Loucy (cell line): Measurements from ENCODE around the gene TOM1L2.

Source experiments
- H2AFZ ChIP-seq: fragments of 200-600 bp; sonication (generic); 2 replicates; pipeline ENCODE4 v1.6.0; 2016; ENCODE audit warnings: antibody characterized with exemption, mild to moderate bottlenecking, low read length, moderate library complexity
- H3F3A ChIP-seq: fragments of 200-600 bp; 2 replicates; pipeline ENCODE4 v1.6.0; 2016; ENCODE audit warnings: antibody characterized with exemption, low read depth, mild to moderate bottlenecking
- H3K27me3 ChIP-seq: fragments of 200-600 bp; sonication (generic); 2 replicates; pipeline ENCODE4 v1.6.1; 2014; ENCODE audit warnings: low read length, mild to moderate bottlenecking; ENCODE audit not compliant: insufficient read depth, poor library complexity, severe bottlenecking
- H3K36me3 ChIP-seq: fragments of 200-600 bp; sonication (generic); 2 replicates; pipeline ENCODE4 v1.6.1; 2016; ENCODE audit warnings: low read length; ENCODE audit not compliant: insufficient read depth
- H3K4me1 ChIP-seq: fragments of 200-600 bp; sonication (generic); 2 replicates; pipeline ENCODE4 v1.5.1; 2014; ENCODE audit warnings: low read length, mild to moderate bottlenecking; ENCODE audit not compliant: insufficient read depth, poor library complexity, severe bottlenecking
- H3K4me2 ChIP-seq: fragments of 200-600 bp; sonication (generic); 2 replicates; pipeline ENCODE4 v1.6.0; 2014; ENCODE audit warnings: antibody characterized with exemption, low read length, low read depth, mild to moderate bottlenecking; ENCODE audit not compliant: poor library complexity, severe bottlenecking
- H3K4me3 ChIP-seq: fragments of 200-600 bp; sonication (generic); 2 replicates; pipeline ENCODE4 v1.5.1; 2014; ENCODE audit warnings: low read length, mild to moderate bottlenecking, mixed read lengths; ENCODE audit not compliant: poor library complexity, severe bottlenecking
- H3K79me2 ChIP-seq: fragments of 200-600 bp; sonication (generic); 2 replicates; pipeline ENCODE4 v1.6.1; 2014; ENCODE audit warnings: low read length; ENCODE audit not compliant: insufficient read depth
- H3K9ac ChIP-seq: fragments of 200-600 bp; sonication (generic); 2 replicates; pipeline ENCODE4 v1.6.0; 2014; ENCODE audit warnings: mild to moderate bottlenecking, low read depth, low read length, moderate library complexity; ENCODE audit not compliant: poor library complexity, severe bottlenecking
- H3K9me2 ChIP-seq: fragments of 200-600 bp; sonication (generic); replicated peaks from 2 replicates; pipeline ENCODE4 v1.6.1; 2016; ENCODE audit warnings: low read depth, low read length, mixed read lengths
- H3K9me3 ChIP-seq: fragments of 200-600 bp; sonication (generic); 2 replicates; pipeline ENCODE4 v1.6.1; 2014; ENCODE audit warnings: mild to moderate bottlenecking, antibody characterized with exemption, low read length, low read depth; ENCODE audit not compliant: insufficient read depth
- H4K20me1 ChIP-seq: fragments of 200-600 bp; sonication (generic); 2 replicates; pipeline ENCODE4 v1.6.0; 2014; ENCODE audit warnings: antibody characterized with exemption, low read length, mild to moderate bottlenecking; ENCODE audit not compliant: insufficient read depth, poor library complexity, severe bottlenecking
- CTCF ChIP-seq: fragments of 200-600 bp; sonication (generic); conservative IDR thresholded peaks from 2 replicates; pipeline ENCODE4 v1.5.1; 2014; ENCODE audit warnings: mild to moderate bottlenecking, antibody characterized with exemption, low read length
- EZH2phosphoT487 ChIP-seq: fragments of 200-600 bp; IDR thresholded peaks from 2 replicates; pipeline ENCODE4 v1.6.1; 2018; ENCODE audit warnings: antibody characterized with exemption, mild to moderate bottlenecking, moderate library complexity, borderline replicate concordance

The TOM1L2 gene

GRCh38 chr17:17888821-17889220 is 83.4 kb downstream of the TOM1L2 start:
- TF ChIP-seq EZH2phosphoT487 (no peak), CTCF (no peak)
- no peak overlapping the region for H2AFZ ChIP-seq
- H3F3A ChIP-seq = no peaks in the 10 kb centered on the region
- H3K4me2 ChIP-seq = no peak overlapping the region
- H4K20me1 ChIP-seq = no peaks in the 10 kb centered on the region
- no peaks in the 10 kb centered on the region for H3K4me1 ChIP-seq
- no peaks in the 10 kb centered on the region; the same call in 1 of the 2 replicates for H3K36me3 ChIP-seq
- no peaks in the 10 kb centered on the region for H3K9me3 ChIP-seq
- H3K4me3 ChIP-seq = no peak overlapping the region
- no peak overlapping the region for H3K9ac ChIP-seq
- H3K9me2 ChIP-seq = no peaks in the 10 kb centered on the region
- no peaks in the 10 kb centered on the region for H3K79me2 ChIP-seq
- H3K27me3 ChIP-seq = no peaks in the 10 kb centered on the region

DNA sequence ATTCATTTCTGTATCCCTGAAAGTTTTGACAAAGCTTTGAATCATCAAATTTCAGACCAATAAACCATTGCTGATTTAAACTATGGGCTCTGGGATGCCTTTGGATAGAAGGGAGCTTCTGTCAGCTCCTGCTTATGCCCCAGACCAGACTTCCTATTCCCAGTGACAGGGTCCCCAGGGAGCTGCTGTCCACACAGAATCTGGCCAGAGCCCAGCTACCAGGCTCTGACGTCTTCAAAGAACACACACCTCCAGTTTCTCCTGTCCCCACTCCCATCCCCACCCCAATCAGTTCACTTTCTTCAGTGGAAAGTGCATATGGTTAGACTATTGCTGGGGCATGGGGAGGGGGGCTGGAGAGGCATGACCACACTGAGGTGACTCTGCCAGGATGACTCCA is 83.8 kb downstream of the TOM1L2 start:
- no peaks in the 10 kb centered on the region for H3K79me2 ChIP-seq
- no peak overlapping the region for H3K4me2 ChIP-seq
- no peaks in the 10 kb centered on the region for H3K9me3 ChIP-seq
- no peaks in the 10 kb centered on the region for H3K27me3 ChIP-seq
- H4K20me1 ChIP-seq = no peaks in the 10 kb centered on the region
- no peaks in the 10 kb centered on the region; the same call in 1 of the 2 replicates for H3K36me3 ChIP-seq
- H3K9me2 ChIP-seq = no peaks in the 10 kb centered on the region
- H3K4me3 ChIP-seq = no peak overlapping the region
- H2AFZ ChIP-seq = no peak overlapping the region
- H3F3A ChIP-seq = no peaks in the 10 kb centered on the region
- H3K4me1 ChIP-seq = no peaks in the 10 kb centered on the region
- TF ChIP-seq EZH2phosphoT487 (no peak), CTCF (no peak)
- H3K9ac ChIP-seq = no peak overlapping the region

DNA sequence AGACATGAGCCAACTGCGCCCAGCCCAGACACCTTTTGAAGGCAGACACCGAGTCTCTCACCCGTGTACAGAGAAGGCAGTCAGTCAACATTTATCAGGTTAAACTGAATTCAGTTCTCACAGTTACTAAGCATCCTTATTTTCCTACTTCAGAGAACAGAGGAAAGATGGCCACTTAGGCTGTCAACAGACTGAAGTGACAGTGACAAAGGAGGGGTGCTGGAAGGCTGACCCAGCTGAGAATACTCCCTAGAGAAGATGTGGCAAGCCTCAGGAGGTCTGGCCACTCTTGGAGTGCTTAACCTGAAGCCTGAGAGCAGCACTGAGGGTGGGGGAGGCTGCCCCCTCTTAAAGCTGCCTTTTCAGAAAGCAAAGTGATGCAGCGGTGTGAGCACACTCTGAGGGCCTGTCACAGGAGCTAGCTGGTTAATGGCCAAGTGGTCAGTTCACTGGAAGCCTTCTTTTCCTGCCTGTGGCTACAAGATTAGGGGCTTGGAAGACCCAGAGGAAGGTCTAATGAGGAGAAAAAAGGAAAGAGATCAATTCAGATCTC is 84.4 kb downstream of the TOM1L2 start:
- Histone ChIP-seq H3K4me3 (no peak overlapping the region), H2AFZ (no peak overlapping the region), H3K4me1 (no peaks in the 10 kb centered on the region), H4K20me1 (no peaks in the 10 kb centered on the region), H3K27me3 (no peaks in the 10 kb centered on the region), H3K9ac (no peak overlapping the region), H3K9me2 (no peaks in the 10 kb centered on the region), H3F3A (no peaks in the 10 kb centered on the region), H3K36me3 (no peaks in the 10 kb centered on the region; the same call in 1 of the 2 replicates), H3K4me2 (no peak overlapping the region), H3K79me2 (no peaks in the 10 kb centered on the region), H3K9me3 (no peaks in the 10 kb centered on the region)
- TF ChIP-seq CTCF = no peak
- no peak for TF ChIP-seq EZH2phosphoT487
